Right cardiac atrium (tissue), 5 donors: Measurements from ENCODE around the gene SFXN1. TPM values are rescaled to one million over a fixed set of nuclear protein-coding genes. Genes with fewer than 3 reads are reported as not detected.

ENCODE experiments used
- ATAC-seq, 2 donors: fragments of 200-7000 bp; cut with Tn5 transposase; one replicate each; pipeline versions ENCODE4 v1.8.0 to v1.9.1; 2020; ENCODE audit warnings: moderate library complexity in 2 of 2, mild to moderate bottlenecking in 1 of 2
- DNase-seq, 3 donors: peaks; one replicate each; pipeline ENCODE4 v3.0.0-alpha.2; 2020
- H3K27ac ChIP-seq: one replicate; pipeline ENCODE4 v1.5.1; 2013; ENCODE audit warnings: mild to moderate bottlenecking, low read length, control low read depth, moderate library complexity
- H3K27me3 ChIP-seq: one replicate; pipeline ENCODE4 v1.6.1; 2013; ENCODE audit not compliant: control insufficient read depth, insufficient read depth
- H3K4me1 ChIP-seq: one replicate; pipeline ENCODE4 v1.6.1; 2013; ENCODE audit warnings: low read length; ENCODE audit not compliant: control insufficient read depth, insufficient read depth
- H3K4me3 ChIP-seq: one replicate; pipeline ENCODE4 v1.5.1; 2013; ENCODE audit warnings: low read length, control low read depth
- H3K9me3 ChIP-seq: one replicate; pipeline ENCODE4 v1.6.1; 2013; ENCODE audit warnings: low read length; ENCODE audit not compliant: control insufficient read depth
- WGBS: extraction: QIAGEN DNeasy Blood & Tissue Kit; methylation state at CpG from one replicate; pipeline ENCODE4 v1.1.7; 2013; 5-methylcytosine and 5-hydroxymethylcytosine counted together
- intact Hi-C, 4 donors: fragments of 100-400 bp; cut with DNase I; formaldehyde crosslinking; loops; one replicate each; pipeline versions ENCODE4 v1.11.0 to v1.14.0; 2022 to 2023
- polyA plus RNA-seq: library from polyadenylated mRNA; stranded (reverse); fragments of 200-250 nt; gene quantifications from one replicate; pipeline ENCODE4 v1.2.3, GENCODE V29; 2013
- total RNA-seq, 4 donors: library from RNA; stranded (reverse); fragmentation: NEBNext Ultra II Directional; extraction: Animal tissue kit (Norgen Biotek cat#: 25700); gene quantifications; one replicate each; pipeline ENCODE4 v1.2.1, GENCODE V29; 2021
- donor health status: healthy with polysubstance abuse.
- donor health status: DM: no; HTN: yes; CAD: no.
- donor health status: DM: no; HTN: no; CAD: no.
- donor health status: DM: no; HTN: yes; CAD: no; lungs with severe emphysema.
- donor health status: DM: yes; HTN: yes; CAD: no.

The SFXN1 gene
- total and polyA plus RNA-seq, 5 donors = 14.7 to 37.6 (median 35.1) TPM

GRCh38 chr5:175575301-175575700 is 96.9 kb downstream of the SFXN1 start:
- no peaks in the 10 kb centered on the region for H3K9me3 ChIP-seq
- H3K27me3 ChIP-seq = no peaks in the 10 kb centered on the region
- H3K4me1 ChIP-seq = no peaks in the 10 kb centered on the region
- no peak overlapping the region for H3K27ac ChIP-seq
- WGBS = 94% methylated on average over 2 of the region's 2 CpGs
- no peak overlapping the region for H3K4me3 ChIP-seq
- DNase-seq (no peak), ATAC-seq (no peak)
- intact Hi-C loops = no loop called here

GRCh38 chr5:175576096-175576495 is 97.7 kb downstream of the SFXN1 start:
- 76% methylated on average over 7 of the region's 7 CpGs for WGBS
- Histone ChIP-seq H3K9me3 (no peaks in the 10 kb centered on the region), H3K27me3 (no peaks in the 10 kb centered on the region), H3K27ac (no peak overlapping the region), H3K4me1 (no peaks in the 10 kb centered on the region), H3K4me3 (no peak overlapping the region)
- intact Hi-C loops = no loop called here
- ATAC-seq = no peak
- DNase-seq = no peak

GRCh38 chr5:175576591-175576990 is 98.2 kb downstream of the SFXN1 start:
- H3K27ac ChIP-seq = no peak overlapping the region
- ATAC-seq (no peak), DNase-seq (no peak)
- no peaks in the 10 kb centered on the region for H3K27me3 ChIP-seq
- no peak overlapping the region for H3K4me3 ChIP-seq
- intact Hi-C loops = no loop called here
- WGBS = 90% methylated on average over 6 of the region's 6 CpGs
- H3K9me3 ChIP-seq = no peaks in the 10 kb centered on the region
- no peaks in the 10 kb centered on the region for H3K4me1 ChIP-seq

Other genes starting within 250 kb of the SFXN1 start
- gene DRD1, start 34.4 kb upstream of the SFXN1 start, total RNA-seq = not detected
- gene DRD1, start 34.4 kb upstream of the SFXN1 start, polyA plus RNA-seq = not detected
- gene HRH2, start 179.5 kb downstream of the SFXN1 start, total RNA-seq = 10 to 100 TPM; 21.0 to 37.5 (median 32.0) TPM
- gene HRH2, start 179.5 kb downstream of the SFXN1 start, polyA plus RNA-seq = 18.6 TPM